Thyroid gland (tissue), 4 donors: ENCODE data around the gene BACH1.

ENCODE experiments used
- POLR2A ChIP-seq, 2 donors: fragments of 450-650 bp; IDR thresholded peaks; one replicate each; pipeline ENCODE4 v1.6.1; 2017; ENCODE audit warnings: antibody characterized with exemption in 2 of 2, mild to moderate bottlenecking in 2 of 2, moderate library complexity in 1 of 2
- TF ChIP-seq, protein P1 (sequence below), 6 experiments: fragments of 200-600 bp in 3 of 6; fragments of 450-650 bp in 3 of 6; sonication (generic) in 3 of 6; IDR thresholded peaks; one replicate each; pipeline ENCODE4 v1.5.1; 2016 to 2019; ENCODE audit warnings: antibody characterized with exemption in 6 of 6, mild to moderate bottlenecking in 2 of 6, inconsistent platforms in 1 of 6, moderate library complexity in 1 of 6

DNA sequence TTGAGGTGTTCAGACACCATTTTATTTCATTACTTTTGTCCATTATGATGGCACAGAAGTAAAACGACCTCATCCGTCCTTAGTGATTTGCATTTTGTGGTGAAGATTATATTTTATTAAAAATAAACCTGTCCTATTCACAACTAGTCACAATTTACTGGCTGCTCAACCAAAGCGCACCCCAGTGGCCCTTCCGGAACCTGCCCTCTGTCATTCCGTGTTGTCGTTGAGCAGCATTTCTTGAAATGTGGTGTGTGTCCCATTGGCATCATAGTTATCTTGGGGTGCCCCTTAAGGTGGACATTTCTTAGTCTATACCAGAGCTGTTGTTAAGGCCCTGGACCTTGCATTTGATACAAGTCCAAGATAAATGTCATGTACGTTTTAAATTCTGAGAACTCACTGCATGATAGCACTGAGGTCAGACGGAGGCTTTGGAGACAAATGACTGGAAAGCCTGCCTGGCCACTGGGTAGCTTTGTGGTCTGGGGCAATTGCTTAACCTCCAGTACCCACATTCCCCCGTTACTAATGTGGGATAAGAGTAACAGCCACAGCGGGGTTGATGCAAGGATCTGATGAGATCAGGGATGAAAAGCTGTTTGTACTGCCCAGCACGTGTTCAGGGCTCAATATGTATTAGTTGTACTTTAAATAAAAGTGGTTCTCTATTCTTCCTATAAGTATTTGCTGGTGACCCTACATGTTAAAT is 36.2 kb downstream of the BACH1 start:
- TF ChIP-seq, protein P1, sequence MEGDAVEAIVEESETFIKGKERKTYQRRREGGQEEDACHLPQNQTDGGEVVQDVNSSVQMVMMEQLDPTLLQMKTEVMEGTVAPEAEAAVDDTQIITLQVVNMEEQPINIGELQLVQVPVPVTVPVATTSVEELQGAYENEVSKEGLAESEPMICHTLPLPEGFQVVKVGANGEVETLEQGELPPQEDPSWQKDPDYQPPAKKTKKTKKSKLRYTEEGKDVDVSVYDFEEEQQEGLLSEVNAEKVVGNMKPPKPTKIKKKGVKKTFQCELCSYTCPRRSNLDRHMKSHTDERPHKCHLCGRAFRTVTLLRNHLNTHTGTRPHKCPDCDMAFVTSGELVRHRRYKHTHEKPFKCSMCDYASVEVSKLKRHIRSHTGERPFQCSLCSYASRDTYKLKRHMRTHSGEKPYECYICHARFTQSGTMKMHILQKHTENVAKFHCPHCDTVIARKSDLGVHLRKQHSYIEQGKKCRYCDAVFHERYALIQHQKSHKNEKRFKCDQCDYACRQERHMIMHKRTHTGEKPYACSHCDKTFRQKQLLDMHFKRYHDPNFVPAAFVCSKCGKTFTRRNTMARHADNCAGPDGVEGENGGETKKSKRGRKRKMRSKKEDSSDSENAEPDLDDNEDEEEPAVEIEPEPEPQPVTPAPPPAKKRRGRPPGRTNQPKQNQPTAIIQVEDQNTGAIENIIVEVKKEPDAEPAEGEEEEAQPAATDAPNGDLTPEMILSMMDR (IDR thresholded peaks at IDR 0.05), result no peak
- no peak for TF ChIP-seq POLR2A (IDR thresholded peaks at IDR 0.05)
